A673 (cell line): Measurements from ENCODE around the gene ADGRE1.

Experiments used
- CTCF ChIP-seq: fragments of 300-800, 200-600 bp; sonication (generic); conservative IDR thresholded peaks from 2 replicates; pipeline ENCODE4 v1.5.1; 2017; ENCODE audit warnings: low read depth, mild to moderate bottlenecking, antibody characterized with exemption, low read length, moderate library complexity, mixed read lengths
- EZH2 ChIP-seq: fragments of 200-600 bp; sonication (generic); IDR thresholded peaks from 2 replicates; pipeline ENCODE4 v1.6.1; 2017; ENCODE audit warnings: borderline replicate concordance, low read depth, mild to moderate bottlenecking, mixed read lengths, antibody characterized with exemption, low read length; ENCODE audit not compliant: poor library complexity, severe bottlenecking

- TF ChIP-seq CTCF (no peak), EZH2 (no peak)
These were observed 100.9 kb downstream of the ADGRE1 start for GRCh38 chr19:6988257-6988656.
